ENCODE data around the gene MRPL4. TPM values are rescaled to one million over a fixed set of nuclear protein-coding genes. Genes with fewer than 3 reads are reported as not detected.
A peak's percentile ranks its signal among the peaks of the same experiment; 100 is the strongest.

The MRPL4 gene
- total RNA-seq, 1 experiment from 2014 or later, result 112 TPM

DNA sequence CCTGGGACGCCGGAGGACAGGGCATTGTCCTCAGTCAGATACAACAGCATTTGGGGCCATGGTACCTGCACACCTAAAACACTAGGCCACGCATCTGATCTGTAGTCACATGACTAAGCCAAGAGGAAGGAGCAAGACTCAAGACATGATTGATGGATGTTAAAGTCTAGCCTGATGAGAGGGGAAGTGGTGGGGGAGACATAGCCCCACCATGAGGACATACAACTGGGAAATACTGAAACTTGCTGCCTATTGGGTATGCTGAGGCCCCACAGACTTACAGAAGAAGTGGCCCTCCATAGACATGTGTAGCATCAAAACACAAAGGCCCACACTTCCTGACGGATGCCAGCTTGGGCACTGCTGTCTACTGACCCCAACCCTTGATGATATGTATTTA is 33.4 kb downstream of the MRPL4 start:
- CTCF ChIA-PET, result interaction anchor here (0.6 kb wide), 1 partner anchor 285 kb away, joined by 10 read pairs; no protein-coding TSS in a partner anchor
- no peak for TF ChIP-seq EZH2 (IDR thresholded peaks at IDR 0.05; ENCODE audit: borderline replicate concordance, low read depth, low read length, poor library complexity, severe bottlenecking)
- TF ChIP-seq, protein P1, sequence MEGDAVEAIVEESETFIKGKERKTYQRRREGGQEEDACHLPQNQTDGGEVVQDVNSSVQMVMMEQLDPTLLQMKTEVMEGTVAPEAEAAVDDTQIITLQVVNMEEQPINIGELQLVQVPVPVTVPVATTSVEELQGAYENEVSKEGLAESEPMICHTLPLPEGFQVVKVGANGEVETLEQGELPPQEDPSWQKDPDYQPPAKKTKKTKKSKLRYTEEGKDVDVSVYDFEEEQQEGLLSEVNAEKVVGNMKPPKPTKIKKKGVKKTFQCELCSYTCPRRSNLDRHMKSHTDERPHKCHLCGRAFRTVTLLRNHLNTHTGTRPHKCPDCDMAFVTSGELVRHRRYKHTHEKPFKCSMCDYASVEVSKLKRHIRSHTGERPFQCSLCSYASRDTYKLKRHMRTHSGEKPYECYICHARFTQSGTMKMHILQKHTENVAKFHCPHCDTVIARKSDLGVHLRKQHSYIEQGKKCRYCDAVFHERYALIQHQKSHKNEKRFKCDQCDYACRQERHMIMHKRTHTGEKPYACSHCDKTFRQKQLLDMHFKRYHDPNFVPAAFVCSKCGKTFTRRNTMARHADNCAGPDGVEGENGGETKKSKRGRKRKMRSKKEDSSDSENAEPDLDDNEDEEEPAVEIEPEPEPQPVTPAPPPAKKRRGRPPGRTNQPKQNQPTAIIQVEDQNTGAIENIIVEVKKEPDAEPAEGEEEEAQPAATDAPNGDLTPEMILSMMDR (conservative IDR thresholded peaks at IDR 0.05; ENCODE audit: low read depth, low read length), result no peak
- peaks cover 33% of the 10 kb centered on the region for H3K4me1 ChIP-seq (ENCODE audit: insufficient read depth, low read length, poor library complexity, severe bottlenecking)
- no peaks in the 10 kb centered on the region for H3K9me3 ChIP-seq (ENCODE audit: low read depth, low read length, poor library complexity, severe bottlenecking)
- no peak overlapping the region for H3K27ac ChIP-seq (ENCODE audit: low read depth, low read length, poor library complexity, severe bottlenecking)
- intact Hi-C loops (cut with micrococcal nuclease; ENCODE audit: unreplicated experiment), result no loop called here
- no peak for DNase-seq (ENCODE audit: low spot score)
- no TSS peak for BruUV-seq (replicated peaks)
- no peak overlapping the region for H3K4me3 ChIP-seq (ENCODE audit: low read depth, low read length, poor library complexity, severe bottlenecking)
- no peaks in the 10 kb centered on the region for H3K27me3 ChIP-seq (replicated peaks; ENCODE audit: insufficient read depth, low read depth, low read length, poor library complexity)
- no peaks in the 10 kb centered on the region for H3K36me3 ChIP-seq (ENCODE audit: insufficient read depth, low read length, poor library complexity, severe bottlenecking)
- POLR2A ChIA-PET (ENCODE audit: low non-redundant PET), result no interaction called here

DNA sequence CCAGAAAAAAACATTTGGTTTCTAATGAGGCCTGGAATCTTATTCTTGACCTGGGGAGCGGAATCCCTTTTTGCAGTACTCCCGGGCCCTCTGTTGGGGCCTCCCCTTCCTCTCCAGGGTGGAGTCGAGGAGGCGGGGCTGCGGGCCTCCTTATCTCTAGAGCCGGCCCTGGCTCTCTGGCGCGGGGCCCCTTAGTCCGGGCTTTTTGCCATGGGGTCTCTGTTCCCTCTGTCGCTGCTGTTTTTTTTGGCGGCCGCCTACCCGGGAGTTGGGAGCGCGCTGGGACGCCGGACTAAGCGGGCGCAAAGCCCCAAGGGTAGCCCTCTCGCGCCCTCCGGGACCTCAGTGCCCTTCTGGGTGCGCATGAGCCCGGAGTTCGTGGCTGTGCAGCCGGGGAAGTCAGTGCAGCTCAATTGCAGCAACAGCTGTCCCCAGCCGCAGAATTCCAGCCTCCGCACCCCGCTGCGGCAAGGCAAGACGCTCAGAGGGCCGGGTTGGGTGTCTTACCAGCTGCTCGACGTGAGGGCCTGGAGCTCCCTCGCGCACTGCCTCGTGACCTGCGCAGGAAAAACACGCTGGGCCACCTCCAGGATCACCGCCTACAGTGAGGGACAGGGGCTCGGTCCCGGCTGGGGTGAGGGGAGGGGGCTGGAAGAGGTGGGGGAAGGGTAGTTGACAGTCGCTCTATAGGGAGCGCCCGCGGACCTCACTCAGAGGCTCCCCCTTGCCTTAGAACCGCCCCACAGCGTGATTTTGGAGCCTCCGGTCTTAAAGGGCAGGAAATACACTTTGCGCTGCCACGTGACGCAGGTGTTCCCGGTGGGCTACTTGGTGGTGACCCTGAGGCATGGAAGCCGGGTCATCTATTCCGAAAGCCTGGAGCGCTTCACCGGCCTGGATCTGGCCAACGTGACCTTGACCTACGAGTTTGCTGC is 35.1 kb downstream of the MRPL4 start, which contains the start of gene ICAM4:
ICAM4 (plus strand) TSS at position 153 of the 935 bp plus-strand sequence; CDS start at position 211, 58 bp downstream.
- no TSS peak for BruUV-seq (replicated peaks)
- Histone ChIP-seq H3K9me3 (ENCODE audit: low read depth, low read length, poor library complexity, severe bottlenecking) (no peaks in the 10 kb centered on the region), H3K4me3 (ENCODE audit: low read depth, low read length, poor library complexity, severe bottlenecking) (peak within 1 kb of the TSS; percentile 30), H3K27me3 (replicated peaks; ENCODE audit: insufficient read depth, low read depth, low read length, poor library complexity) (no peaks in the 10 kb centered on the region), H3K27ac (ENCODE audit: low read depth, low read length, poor library complexity, severe bottlenecking) (peak within 1 kb of the TSS; percentile 26), H3K36me3 (ENCODE audit: insufficient read depth, low read length, poor library complexity, severe bottlenecking) (no peaks in the 10 kb centered on the region), H3K4me1 (ENCODE audit: insufficient read depth, low read length, poor library complexity, severe bottlenecking) (peaks cover 49% of the 10 kb centered on the region)
- TF ChIP-seq, protein P1 (conservative IDR thresholded peaks at IDR 0.05; ENCODE audit: low read depth, low read length), result no peak
- no peak for TF ChIP-seq EZH2 (IDR thresholded peaks at IDR 0.05; ENCODE audit: borderline replicate concordance, low read depth, low read length, poor library complexity, severe bottlenecking)
- intact Hi-C loops (cut with micrococcal nuclease; ENCODE audit: unreplicated experiment), result no loop called here
- POLR2A ChIA-PET (ENCODE audit: low non-redundant PET), result interaction anchor here (0.6 kb wide), 1 partner anchor 93 kb away, joined by 3 read pairs; the partner anchor contains the start of gene TYK2
- peak; percentile 62 for DNase-seq (ENCODE audit: low spot score)
- CTCF ChIA-PET, result no interaction called here

GRCh38 chr19:10288662-10289166 is 36.7 kb downstream of the MRPL4 start:
- BruUV-seq (replicated peaks), result no TSS peak
- Histone ChIP-seq H3K4me1 (ENCODE audit: insufficient read depth, low read length, poor library complexity, severe bottlenecking) (peaks cover 56% of the 10 kb centered on the region), H3K9me3 (ENCODE audit: low read depth, low read length, poor library complexity, severe bottlenecking) (no peaks in the 10 kb centered on the region), H3K27me3 (replicated peaks; ENCODE audit: insufficient read depth, low read depth, low read length, poor library complexity) (peaks cover 13% of the 10 kb centered on the region), H3K4me3 (ENCODE audit: low read depth, low read length, poor library complexity, severe bottlenecking) (peak overlapping the region; percentile 47), H3K27ac (ENCODE audit: low read depth, low read length, poor library complexity, severe bottlenecking) (peak overlapping the region; percentile 44), H3K36me3 (ENCODE audit: insufficient read depth, low read length, poor library complexity, severe bottlenecking) (no peaks in the 10 kb centered on the region)
- intact Hi-C loops (cut with micrococcal nuclease; ENCODE audit: unreplicated experiment), result loop anchor here (2.0 kb wide), 1 partner anchor 44 kb away; the partner anchor contains the start of gene RAVER1
- TF ChIP-seq, protein P1 (conservative IDR thresholded peaks at IDR 0.05; ENCODE audit: low read depth, low read length), result no peak
- TF ChIP-seq EZH2 (IDR thresholded peaks at IDR 0.05; ENCODE audit: borderline replicate concordance, low read depth, low read length, poor library complexity, severe bottlenecking), result no peak
- DNase-seq (ENCODE audit: low spot score), result peak; percentile 87
- POLR2A ChIA-PET (ENCODE audit: low non-redundant PET), result interaction anchor here (0.5 kb wide), 1 partner anchor 26 kb away, joined by 3 read pairs; no protein-coding TSS in a partner anchor
- CTCF ChIA-PET, result interaction anchor here (1.0 to 3.1 kb wide), 4 partner anchors 19 to 128 kb away, joined by 3 to 15 read pairs (median 5); no protein-coding TSS in a partner anchor

All from A673 (cell line).